Calu3 (cell line): ENCODE data around the gene NME3. TPM values are rescaled to one million over a fixed set of nuclear protein-coding genes. Genes with fewer than 3 reads are reported as not detected.

Source experiments
- BruUV-seq: library from RNA; stranded (reverse); fragments of 400-500 nt; replicated peaks from 2 replicates; lab custom pipeline; 2021; lab: Mats Ljungman, UMichigan
- CTCF ChIA-PET: fragments of 300-600 bp; sonication (Branson Sonifier 250); formaldehyde crosslinking; loops from one replicate; lab custom pipeline; 2022; ENCODE audit warnings: antibody characterized with exemption; lab: Charles Lee
- DNase-seq: peaks from one replicate; pipeline ENCODE4 v3.0.0; 2022
- H3K27ac Mint-ChIP-seq: one replicate; pipeline ENCODE4 v1.8.0; 2022; ENCODE audit warnings: mixed read lengths; ENCODE audit not compliant: unreplicated experiment
- H3K27me3 Mint-ChIP-seq: one replicate; pipeline ENCODE4 v1.8.0; 2022; ENCODE audit warnings: mixed read lengths; ENCODE audit not compliant: unreplicated experiment
- H3K36me3 Mint-ChIP-seq: one replicate; pipeline ENCODE4 v1.8.0; 2022; ENCODE audit warnings: mild to moderate bottlenecking, moderate library complexity, mixed read lengths; ENCODE audit not compliant: insufficient read depth, unreplicated experiment
- H3K4me1 Mint-ChIP-seq: one replicate; pipeline ENCODE4 v1.8.0; 2022; ENCODE audit warnings: mild to moderate bottlenecking, low read depth, mixed read lengths; ENCODE audit not compliant: unreplicated experiment
- H3K4me3 Mint-ChIP-seq: one replicate; pipeline ENCODE4 v1.8.0; 2022; ENCODE audit warnings: mild to moderate bottlenecking, low read depth, moderate library complexity, mixed read lengths; ENCODE audit not compliant: unreplicated experiment
- H3K9me3 Mint-ChIP-seq: one replicate; pipeline ENCODE4 v1.8.0; 2022; ENCODE audit warnings: low read depth, mixed read lengths; ENCODE audit not compliant: unreplicated experiment
- CTCF ChIP-seq: fragments of 200-600 bp; IDR thresholded peaks from one replicate; pipeline ENCODE4 v1.8.0; 2022; ENCODE audit warnings: antibody characterized with exemption; ENCODE audit not compliant: unreplicated experiment
- intact Hi-C: fragments of 100-400 bp; cut with micrococcal nuclease; formaldehyde crosslinking; loops from one replicate; pipeline ENCODE4 v1.10.0; 2022; ENCODE audit not compliant: unreplicated experiment
- total RNA-seq: library from RNA; stranded (reverse); gene quantifications from 2 replicates; pipeline ENCODE4 v1.2.3, GENCODE V29; 2022

The NME3 gene
- total RNA-seq, 1 experiment from 2014 or later: 64.3 TPM

- CTCF ChIA-PET: interaction anchor here (0.7 to 2.6 kb wide), 2 partner anchors 9 to 67 kb away, joined by 3 to 19 read pairs; partner anchors contain the start of genes MAPK8IP3, NUBP2 and SPSB3
- Mint-ChIP-seq H3K27me3 (no peaks in the 10 kb centered on the region), H3K4me1 (peaks cover 8% of the 10 kb centered on the region), H3K36me3 (peaks cover 100% of the 10 kb centered on the region), H3K9me3 (no peaks in the 10 kb centered on the region), H3K4me3 (peak within 1 kb of the TSS; percentile 76), H3K27ac (peak within 1 kb of the TSS; percentile 75)
- intact Hi-C loops: no loop called here
- TF ChIP-seq CTCF: peak; percentile 92
- DNase-seq: peak; percentile 92
- BruUV-seq: no TSS peak
Measured at GRCh38 chr16:1772908-1773702, 1.8 kb upstream of the NME3 start, which contains the start of gene MRPS34. MRPS34 (minus strand) TSS chr16:1773134; CDS start chr16:1773119, 15 bp downstream.

- intact Hi-C loops: no loop called here
- peak; percentile 27 for DNase-seq
- BruUV-seq: no TSS peak
- Mint-ChIP-seq H3K4me3 (peak within 1 kb of the TSS; percentile 76), H3K27ac (peak within 1 kb of the TSS; percentile 75), H3K4me1 (peaks cover 8% of the 10 kb centered on the region), H3K27me3 (no peaks in the 10 kb centered on the region), H3K36me3 (peaks cover 100% of the 10 kb centered on the region), H3K9me3 (no peaks in the 10 kb centered on the region)
- CTCF ChIA-PET: interaction anchor here (0.7 to 2.6 kb wide), 2 partner anchors 10 to 67 kb away, joined by 3 to 19 read pairs; partner anchors contain the start of genes MAPK8IP3, NUBP2 and SPSB3
- TF ChIP-seq CTCF: no peak
Measured at GRCh38 chr16:1772362-1772907, 1.1 kb upstream of the NME3 start, which contains the start of gene EME2. EME2 (plus strand) TSS chr16:1772810; CDS start chr16:1773228, 418 bp downstream.

- intact Hi-C loops: no loop called here
- TF ChIP-seq CTCF: no peak
- Mint-ChIP-seq H3K27ac (peak overlapping the region; percentile 24), H3K4me3 (peak overlapping the region; percentile 76), H3K9me3 (no peaks in the 10 kb centered on the region), H3K27me3 (no peaks in the 10 kb centered on the region), H3K4me1 (peaks cover 8% of the 10 kb centered on the region), H3K36me3 (peaks cover 97% of the 10 kb centered on the region)
- CTCF ChIA-PET: no interaction called here
- DNase-seq: no peak
- BruUV-seq: TSS peak; percentile 87
Measured at GRCh38 chr16:1771864-1772361, 570 bp upstream of the NME3 start.

- peak overlapping the region; percentile 56 for H3K27ac Mint-ChIP-seq
- no peaks in the 10 kb centered on the region for H3K9me3 Mint-ChIP-seq
- TF ChIP-seq CTCF: no peak
- H3K27me3 Mint-ChIP-seq: no peaks in the 10 kb centered on the region
- peaks cover 8% of the 10 kb centered on the region for H3K4me1 Mint-ChIP-seq
- BruUV-seq: TSS peak; percentile 34
- peak; percentile 48 for DNase-seq
- intact Hi-C loops: no loop called here
- H3K36me3 Mint-ChIP-seq: peaks cover 85% of the 10 kb centered on the region
- CTCF ChIA-PET: interaction anchor here (0.6 kb wide), 1 partner anchor 93 kb away, joined by 3 read pairs; the partner anchor contains the start of gene JPT2
- H3K4me3 Mint-ChIP-seq: peak overlapping the region; percentile 76
Measured at GRCh38 chr16:1770328-1771187, 785 bp downstream of the NME3 start.
